ENCODE measurements around the gene PIAS4.

Gene PIAS4

GRCh38 chr19:4063369-4064148, 56.0 kb downstream of the PIAS4 start:
- Histone ChIP-seq H3K4me1 (ENCODE audit: control insufficient read depth, insufficient read depth, low read length) (peaks cover 67% of the 10 kb centered on the region), H3K27me3 (ENCODE audit: control insufficient read depth in 1 of 2, insufficient read depth in 2 of 2, low read length in 2 of 2) (no peaks in the 10 kb centered on the region), H3K36me3 (ENCODE audit: control insufficient read depth in 2 of 2, insufficient read depth in 2 of 2, low read length in 2 of 2) (peaks cover 0 to 2% of the 10 kb centered on the region in 2 donors), H3K27ac (ENCODE audit: low read length) (peak overlapping the region; percentile 90), H3K9ac (ENCODE audit: low read length in 2 of 2) (peak overlapping the region; percentile 79 to 83), H3K9me3 (ENCODE audit: control insufficient read depth in 2 of 2, low read length in 2 of 2) (no peaks in the 10 kb centered on the region), H3K4me3 (ENCODE audit: low read length in 2 of 2) (peak overlapping the region; percentile 80)

- Histone ChIP-seq H3K27ac (ENCODE audit: low read length) (peak overlapping the region; percentile 90), H3K27me3 (ENCODE audit: control insufficient read depth in 1 of 2, insufficient read depth in 2 of 2, low read length in 2 of 2) (no peaks in the 10 kb centered on the region), H3K9ac (ENCODE audit: low read length in 2 of 2) (peak overlapping the region; percentile 79 to 83), H3K9me3 (ENCODE audit: control insufficient read depth in 2 of 2, low read length in 2 of 2) (no peaks in the 10 kb centered on the region), H3K4me1 (ENCODE audit: control insufficient read depth, insufficient read depth, low read length) (peaks cover 62% of the 10 kb centered on the region), H3K36me3 (ENCODE audit: control insufficient read depth in 2 of 2, insufficient read depth in 2 of 2, low read length in 2 of 2) (peaks cover 0 to 2% of the 10 kb centered on the region in 2 donors), H3K4me3 (ENCODE audit: low read length in 2 of 2) (peak overlapping the region; percentile 80)
These were observed 56.6 kb downstream of the PIAS4 start for GRCh38 chr19:4064149-4064495.

- Histone ChIP-seq H3K4me3 (ENCODE audit: low read length in 2 of 2) (peak overlapping the region; percentile 80), H3K27ac (ENCODE audit: low read length) (peak overlapping the region; percentile 90), H3K9me3 (ENCODE audit: control insufficient read depth in 2 of 2, low read length in 2 of 2) (no peaks in the 10 kb centered on the region), H3K27me3 (ENCODE audit: control insufficient read depth in 1 of 2, insufficient read depth in 2 of 2, low read length in 2 of 2) (no peaks in the 10 kb centered on the region), H3K4me1 (ENCODE audit: control insufficient read depth, insufficient read depth, low read length) (peaks cover 56% of the 10 kb centered on the region), H3K36me3 (ENCODE audit: control insufficient read depth in 2 of 2, insufficient read depth in 2 of 2, low read length in 2 of 2) (peaks cover 0 to 2% of the 10 kb centered on the region in 2 donors), H3K9ac (ENCODE audit: low read length in 2 of 2) (peak overlapping the region; percentile 79 to 83)
These were observed 57.1 kb downstream of the PIAS4 start for GRCh38 chr19:4064496-4065260.

GRCh38 chr19:4065430-4066175, 58.1 kb downstream of the PIAS4 start:
- H3K4me1 ChIP-seq (ENCODE audit: control insufficient read depth, insufficient read depth, low read length) = peaks cover 47% of the 10 kb centered on the region
- no peaks in the 10 kb centered on the region for H3K9me3 ChIP-seq (ENCODE audit: control insufficient read depth in 2 of 2, low read length in 2 of 2)
- H3K27me3 ChIP-seq (ENCODE audit: control insufficient read depth in 1 of 2, insufficient read depth in 2 of 2, low read length in 2 of 2) = no peaks in the 10 kb centered on the region
- peak overlapping the region in 1 of 2 donors; percentile 80 for H3K4me3 ChIP-seq (ENCODE audit: low read length in 2 of 2)
- peaks cover 0 to 2% of the 10 kb centered on the region in 2 donors for H3K36me3 ChIP-seq (ENCODE audit: control insufficient read depth in 2 of 2, insufficient read depth in 2 of 2, low read length in 2 of 2)
- H3K27ac ChIP-seq (ENCODE audit: low read length) = no peak overlapping the region
- no peak overlapping the region for H3K9ac ChIP-seq (ENCODE audit: low read length in 2 of 2)

- Histone ChIP-seq H3K9me3 (ENCODE audit: control insufficient read depth in 2 of 2, low read length in 2 of 2) (no peaks in the 10 kb centered on the region), H3K4me3 (ENCODE audit: low read length in 2 of 2) (peak overlapping the region; percentile 74 to 75), H3K27me3 (ENCODE audit: control insufficient read depth in 1 of 2, insufficient read depth in 2 of 2, low read length in 2 of 2) (no peaks in the 10 kb centered on the region), H3K36me3 (ENCODE audit: control insufficient read depth in 2 of 2, insufficient read depth in 2 of 2, low read length in 2 of 2) (peaks cover 0 to 2% of the 10 kb centered on the region in 2 donors), H3K4me1 (ENCODE audit: control insufficient read depth, insufficient read depth, low read length) (peaks cover 41% of the 10 kb centered on the region), H3K27ac (ENCODE audit: low read length) (peak overlapping the region; percentile 82), H3K9ac (ENCODE audit: low read length in 2 of 2) (peak overlapping the region; percentile 36 to 70)
These were observed 58.7 kb downstream of the PIAS4 start for GRCh38 chr19:4066176-4066606.

- Histone ChIP-seq H3K27me3 (ENCODE audit: control insufficient read depth in 1 of 2, insufficient read depth in 2 of 2, low read length in 2 of 2) (no peaks in the 10 kb centered on the region), H3K27ac (ENCODE audit: low read length) (peak within 1 kb of the TSS; percentile 86), H3K4me1 (ENCODE audit: control insufficient read depth, insufficient read depth, low read length) (peaks cover 34% of the 10 kb centered on the region), H3K4me3 (ENCODE audit: low read length in 2 of 2) (peak within 1 kb of the TSS; percentile 74 to 75), H3K9ac (ENCODE audit: low read length in 2 of 2) (peak within 1 kb of the TSS; percentile 47 to 78), H3K36me3 (ENCODE audit: control insufficient read depth in 2 of 2, insufficient read depth in 2 of 2, low read length in 2 of 2) (peaks cover 0 to 2% of the 10 kb centered on the region in 2 donors), H3K9me3 (ENCODE audit: control insufficient read depth in 2 of 2, low read length in 2 of 2) (no peaks in the 10 kb centered on the region)
These were observed 59.3 kb downstream of the PIAS4 start, which contains the start of gene ZBTB7A for GRCh38 chr19:4066682-4067395. Gene ZBTB7A, minus strand, starts transcription at chr19:4066899. Its CDS starts 11,667 bp downstream, at chr19:4055232.

- peaks cover 0 to 2% of the 10 kb centered on the region in 2 donors for H3K36me3 ChIP-seq (ENCODE audit: control insufficient read depth in 2 of 2, insufficient read depth in 2 of 2, low read length in 2 of 2)
- H3K27ac ChIP-seq (ENCODE audit: low read length) = peak overlapping the region; percentile 86
- peak overlapping the region; percentile 55 to 74 for H3K4me3 ChIP-seq (ENCODE audit: low read length in 2 of 2)
- H3K27me3 ChIP-seq (ENCODE audit: control insufficient read depth in 1 of 2, insufficient read depth in 2 of 2, low read length in 2 of 2) = no peaks in the 10 kb centered on the region
- H3K9ac ChIP-seq (ENCODE audit: low read length in 2 of 2) = peak overlapping the region; percentile 47 to 78
- H3K4me1 ChIP-seq (ENCODE audit: control insufficient read depth, insufficient read depth, low read length) = peaks cover 28% of the 10 kb centered on the region
- H3K9me3 ChIP-seq (ENCODE audit: control insufficient read depth in 2 of 2, low read length in 2 of 2) = no peaks in the 10 kb centered on the region
These were observed 60.0 kb downstream of the PIAS4 start for GRCh38 chr19:4067396-4068046.

GRCh38 chr19:4068047-4068966, 60.8 kb downstream of the PIAS4 start:
- Histone ChIP-seq H3K4me3 (ENCODE audit: low read length in 2 of 2) (peak overlapping the region; percentile 55 to 74), H3K27ac (ENCODE audit: low read length) (peak overlapping the region; percentile 86)

GRCh38 chr19:4069331-4069959, 61.9 kb downstream of the PIAS4 start:
- Histone ChIP-seq H3K27me3 (ENCODE audit: control insufficient read depth in 1 of 2, insufficient read depth in 2 of 2, low read length in 2 of 2) (no peaks in the 10 kb centered on the region), H3K36me3 (ENCODE audit: control insufficient read depth in 2 of 2, insufficient read depth in 2 of 2, low read length in 2 of 2) (no peaks in the 10 kb centered on the region), H3K4me1 (ENCODE audit: control insufficient read depth, insufficient read depth, low read length) (peaks cover 8% of the 10 kb centered on the region), H3K9me3 (ENCODE audit: control insufficient read depth in 2 of 2, low read length in 2 of 2) (no peaks in the 10 kb centered on the region), H3K4me3 (ENCODE audit: low read length in 2 of 2) (no peak overlapping the region), H3K27ac (ENCODE audit: low read length) (no peak overlapping the region), H3K9ac (ENCODE audit: low read length in 2 of 2) (no peak overlapping the region)

More at GRCh38 chr19:4068047-4068966, 60.8 kb downstream of the PIAS4 start:
- Histone ChIP-seq H3K9ac (ENCODE audit: low read length in 2 of 2) (peak overlapping the region; percentile 47 to 78), H3K9me3 (ENCODE audit: control insufficient read depth in 2 of 2, low read length in 2 of 2) (no peaks in the 10 kb centered on the region), H3K27me3 (ENCODE audit: control insufficient read depth in 1 of 2, insufficient read depth in 2 of 2, low read length in 2 of 2) (no peaks in the 10 kb centered on the region), H3K4me1 (ENCODE audit: control insufficient read depth, insufficient read depth, low read length) (peaks cover 20% of the 10 kb centered on the region), H3K36me3 (ENCODE audit: control insufficient read depth in 2 of 2, insufficient read depth in 2 of 2, low read length in 2 of 2) (no peaks in the 10 kb centered on the region)

Measured in stomach smooth muscle (tissue), 2 donors.